ENCODE measurements around the gene KIAA0825. TPM values are rescaled to one million over a fixed set of nuclear protein-coding genes. Genes with fewer than 3 reads are reported as not detected.

The KIAA0825 gene
- total and polyA plus RNA-seq, 8 donors: 5.1 to 6.9 (median 6.5) TPM

DNA sequence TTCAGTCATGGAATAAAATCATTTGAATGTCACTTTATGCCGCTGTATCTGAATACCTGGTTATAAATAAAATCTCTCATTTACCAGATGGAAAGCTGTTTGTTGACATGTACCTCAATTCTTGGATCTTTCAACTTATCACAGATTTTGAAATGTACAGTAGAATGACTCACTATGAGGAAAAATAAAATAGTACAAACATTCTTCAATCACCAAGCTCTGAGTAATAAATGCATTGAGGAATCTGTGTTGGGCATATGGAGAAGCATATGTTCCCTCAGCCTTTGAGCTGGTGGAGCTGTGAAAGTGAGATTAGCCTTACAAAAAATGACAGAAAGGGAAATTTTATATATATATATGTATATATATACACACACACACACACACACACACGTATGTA, 175.4 kb downstream of the KIAA0825 start:
- H3K4me3 ChIP-seq: no peak overlapping the region
- H3K27me3 ChIP-seq: no peaks in the 10 kb centered on the region
- TF ChIP-seq, protein P1, sequence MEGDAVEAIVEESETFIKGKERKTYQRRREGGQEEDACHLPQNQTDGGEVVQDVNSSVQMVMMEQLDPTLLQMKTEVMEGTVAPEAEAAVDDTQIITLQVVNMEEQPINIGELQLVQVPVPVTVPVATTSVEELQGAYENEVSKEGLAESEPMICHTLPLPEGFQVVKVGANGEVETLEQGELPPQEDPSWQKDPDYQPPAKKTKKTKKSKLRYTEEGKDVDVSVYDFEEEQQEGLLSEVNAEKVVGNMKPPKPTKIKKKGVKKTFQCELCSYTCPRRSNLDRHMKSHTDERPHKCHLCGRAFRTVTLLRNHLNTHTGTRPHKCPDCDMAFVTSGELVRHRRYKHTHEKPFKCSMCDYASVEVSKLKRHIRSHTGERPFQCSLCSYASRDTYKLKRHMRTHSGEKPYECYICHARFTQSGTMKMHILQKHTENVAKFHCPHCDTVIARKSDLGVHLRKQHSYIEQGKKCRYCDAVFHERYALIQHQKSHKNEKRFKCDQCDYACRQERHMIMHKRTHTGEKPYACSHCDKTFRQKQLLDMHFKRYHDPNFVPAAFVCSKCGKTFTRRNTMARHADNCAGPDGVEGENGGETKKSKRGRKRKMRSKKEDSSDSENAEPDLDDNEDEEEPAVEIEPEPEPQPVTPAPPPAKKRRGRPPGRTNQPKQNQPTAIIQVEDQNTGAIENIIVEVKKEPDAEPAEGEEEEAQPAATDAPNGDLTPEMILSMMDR (IDR thresholded peaks at IDR 0.05): no peak
- H3K4me1 ChIP-seq: no peaks in the 10 kb centered on the region
- no peaks in the 10 kb centered on the region for H3K36me3 ChIP-seq
- intact Hi-C loops (cut with DNase I): no loop called here
- H3K9me3 ChIP-seq: no peaks in the 10 kb centered on the region
- ATAC-seq (no peak), DNase-seq (no peak)
- H3K27ac ChIP-seq: no peak overlapping the region

DNA sequence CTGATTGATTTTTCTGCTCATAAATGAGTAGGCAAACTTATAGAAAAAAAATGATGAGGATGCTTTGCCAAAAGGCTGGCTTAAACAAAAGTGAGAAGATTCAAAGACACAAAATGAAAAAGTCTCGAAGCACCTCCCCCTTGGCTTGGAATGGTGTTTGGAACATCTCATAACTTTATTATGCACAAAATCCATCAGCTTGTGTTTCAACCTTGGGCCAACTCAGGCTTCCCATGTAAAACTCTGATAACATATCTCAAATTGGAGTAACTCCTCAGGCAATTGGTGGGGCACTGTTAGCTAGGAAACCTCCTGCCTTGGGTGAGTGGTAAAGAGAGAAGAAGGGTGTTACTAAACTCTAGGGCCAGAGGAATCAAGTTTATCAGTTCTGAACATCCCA, 176.3 kb downstream of the KIAA0825 start:
- no peaks in the 10 kb centered on the region for H3K9me3 ChIP-seq
- ATAC-seq (no peak), DNase-seq (no peak)
- no peak overlapping the region for H3K27ac ChIP-seq
- H3K4me3 ChIP-seq: no peak overlapping the region
- intact Hi-C loops (cut with DNase I): no loop called here
- TF ChIP-seq, protein P1 (IDR thresholded peaks at IDR 0.05): no peak
- H3K27me3 ChIP-seq: no peaks in the 10 kb centered on the region
- no peaks in the 10 kb centered on the region for H3K36me3 ChIP-seq
- H3K4me1 ChIP-seq: no peaks in the 10 kb centered on the region

DNA sequence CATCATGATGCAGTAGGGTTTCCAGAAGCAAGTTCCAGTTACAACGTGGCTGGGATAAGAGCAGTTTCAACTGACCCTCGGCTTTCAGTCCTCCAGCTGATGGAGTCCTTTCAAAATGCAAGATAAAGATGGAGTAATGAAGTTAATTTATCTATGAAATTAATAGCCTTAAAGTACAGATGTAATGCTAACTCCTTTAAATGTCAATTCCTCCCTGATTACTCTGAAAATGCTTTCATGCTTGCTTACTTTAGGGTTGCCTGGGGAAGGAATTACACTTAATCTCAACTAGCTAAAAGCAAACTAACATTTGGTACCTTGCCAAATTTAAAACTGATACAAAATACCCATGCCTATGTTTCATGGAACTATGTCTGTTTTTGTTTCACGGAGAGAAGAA, 178.4 kb downstream of the KIAA0825 start:
- Histone ChIP-seq H3K9me3 (no peaks in the 10 kb centered on the region), H3K36me3 (no peaks in the 10 kb centered on the region), H3K27me3 (no peaks in the 10 kb centered on the region), H3K4me3 (no peak overlapping the region), H3K4me1 (no peaks in the 10 kb centered on the region), H3K27ac (no peak overlapping the region)
- DNase-seq: peak in 1 of 4 donors; percentile 32
- no peak for ATAC-seq
- TF ChIP-seq, protein P1 (IDR thresholded peaks at IDR 0.05): no peak
- intact Hi-C loops (cut with DNase I): no loop called here

DNA sequence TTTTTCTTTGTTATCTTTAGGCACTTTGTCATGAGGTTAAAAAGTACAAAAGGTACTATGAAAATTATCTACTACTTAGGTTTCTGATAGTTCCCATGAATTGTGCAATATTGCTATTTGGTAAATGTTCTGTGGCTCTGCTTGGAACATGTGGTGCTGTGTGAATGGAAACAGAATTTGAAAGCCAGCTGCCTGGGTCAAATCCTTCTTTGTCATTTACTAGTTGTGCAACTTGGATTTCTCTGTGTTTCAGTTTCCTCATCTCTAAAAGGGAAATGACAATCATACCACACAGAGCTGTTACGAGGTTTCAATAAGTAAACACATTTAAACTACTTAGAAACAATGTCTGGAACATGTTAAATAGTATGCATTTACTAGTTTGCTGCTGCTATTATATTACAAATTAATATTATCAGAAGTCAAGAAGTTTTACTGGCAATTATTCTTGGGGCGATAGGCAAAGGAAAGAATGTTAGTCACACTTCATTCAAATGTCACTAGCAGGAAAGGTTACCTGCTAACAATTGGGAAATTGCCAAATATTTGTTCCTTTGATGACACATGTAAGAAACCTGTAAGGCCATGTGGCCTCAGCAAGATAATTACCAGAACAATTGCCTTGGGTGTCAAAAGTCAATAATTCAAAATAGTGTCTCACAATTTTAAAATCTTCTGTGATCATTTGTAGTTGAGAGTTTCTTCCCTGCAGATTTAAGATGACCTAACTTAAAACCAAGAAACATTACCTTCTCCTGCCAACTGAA, 184.8 kb downstream of the KIAA0825 start:
- intact Hi-C loops (cut with DNase I): no loop called here
- H3K27me3 ChIP-seq: no peaks in the 10 kb centered on the region
- TF ChIP-seq, protein P1 (IDR thresholded peaks at IDR 0.05): no peak
- peaks cover 0 to 30% of the 10 kb centered on the region in 2 donors for H3K4me1 ChIP-seq
- ATAC-seq (peak; percentile 83), DNase-seq (no peak)
- no peaks in the 10 kb centered on the region for H3K9me3 ChIP-seq
- H3K27ac ChIP-seq: peak overlapping the region; percentile 46 to 86
- H3K4me3 ChIP-seq: no peak overlapping the region
- H3K36me3 ChIP-seq: no peaks in the 10 kb centered on the region

DNA sequence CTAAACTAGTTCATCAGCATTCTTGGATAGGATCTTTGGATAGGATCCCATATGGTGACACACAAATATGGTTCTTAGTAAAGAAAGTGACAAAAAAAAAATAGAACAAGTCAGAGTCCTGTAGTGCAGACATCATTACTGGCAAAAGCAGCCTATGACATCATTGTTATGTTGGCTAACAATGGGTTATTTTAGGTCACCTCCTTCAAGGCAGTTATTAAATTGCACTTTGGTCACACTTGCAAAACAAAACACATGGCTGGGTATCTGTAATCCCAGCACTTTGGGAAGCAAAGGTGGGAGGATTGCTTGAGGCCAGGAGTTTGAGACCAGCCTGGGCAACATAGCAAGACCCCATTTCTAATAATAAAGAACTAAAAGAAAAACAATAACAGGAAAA, 185.9 kb downstream of the KIAA0825 start:
- Histone ChIP-seq H3K4me3 (no peak overlapping the region), H3K27me3 (no peaks in the 10 kb centered on the region), H3K36me3 (no peaks in the 10 kb centered on the region), H3K4me1 (peaks cover 0 to 30% of the 10 kb centered on the region in 2 donors), H3K27ac (peak overlapping the region in 1 of 2 donors; percentile 86), H3K9me3 (no peaks in the 10 kb centered on the region)
- peak; percentile 57 for ATAC-seq
- intact Hi-C loops (cut with DNase I): no loop called here
- TF ChIP-seq, protein P1 (IDR thresholded peaks at IDR 0.05): no peak
- no peak for DNase-seq
